Panc1 (cell line): ENCODE measurements around the gene LONP2. TPM values are rescaled to one million over a fixed set of nuclear protein-coding genes. Genes with fewer than 3 reads are reported as not detected.

Experiments
- ATAC-seq: fragments of 200-7000 bp; cut with Tn5 transposase; 2 replicates; pipeline ENCODE4 v1.9.1; 2020; ENCODE audit warnings: mild to moderate bottlenecking, moderate library complexity
- BruUV-seq: library from RNA; stranded (reverse); fragments of 400-500 nt; replicated peaks from 2 replicates; lab custom pipeline; 2021; lab: Mats Ljungman, UMichigan
- CTCF ChIA-PET: fragments of 300-600 bp; sonication (Branson Sonifier 250); formaldehyde crosslinking; loops from one replicate; lab custom pipeline; 2022; ENCODE audit warnings: antibody characterized with exemption; lab: Charles Lee
- POLR2A ChIA-PET: fragments of 300-600 bp; sonication (Branson Sonifier 250); formaldehyde crosslinking; loops from one replicate; lab custom pipeline; 2022; ENCODE audit warnings: antibody characterized with exemption; lab: Charles Lee
- DNase-seq: peaks from one replicate; pipeline ENCODE4 v3.0.0-alpha.2; 2010; ENCODE audit warnings: low read depth, low spot score
- H3K27ac ChIP-seq: 2 replicates; pipeline ENCODE4 v1.5.1; 2011; ENCODE audit warnings: mild to moderate bottlenecking, low read length, inconsistent platforms
- H3K27me3 ChIP-seq: fragments of 200-500 bp; sonication (Bioruptor generic); 2 replicates; pipeline ENCODE4 v1.6.0; 2014; ENCODE audit warnings: low read length, inconsistent platforms; ENCODE audit not compliant: control insufficient read depth, insufficient read depth
- H3K36me3 ChIP-seq: fragments of 200-500 bp; sonication (Bioruptor generic); 2 replicates; pipeline ENCODE4 v1.5.1; 2014; ENCODE audit warnings: inconsistent platforms, mild to moderate bottlenecking, low read length, moderate library complexity; ENCODE audit not compliant: control insufficient read depth, insufficient read depth
- H3K4me1 ChIP-seq: 2 replicates; pipeline ENCODE4 v1.5.1; 2011; ENCODE audit warnings: inconsistent platforms, mild to moderate bottlenecking, low read length, moderate library complexity; ENCODE audit not compliant: control insufficient read depth, insufficient read depth
- H3K4me3 ChIP-seq, 2 experiments: 2 replicates each; pipeline ENCODE4 v1.5.1; 2011 to 2012; ENCODE audit warnings: low read depth in 2 of 2, low read length in 2 of 2, mild to moderate bottlenecking in 2 of 2, inconsistent platforms in 1 of 2, moderate library complexity in 1 of 2
- H3K9me3 ChIP-seq: fragments of 200-500 bp; sonication (Bioruptor generic); 2 replicates; pipeline ENCODE4 v1.5.1; 2014; ENCODE audit warnings: low read depth, mild to moderate bottlenecking, inconsistent platforms, low read length, moderate library complexity; ENCODE audit not compliant: control insufficient read depth, insufficient read depth
- CTCF ChIP-seq: fragments of 450-650 bp; IDR thresholded peaks from 2 replicates; pipeline ENCODE4 v1.5.1; 2017; ENCODE audit warnings: mild to moderate bottlenecking
- POLR2AphosphoS5 ChIP-seq: IDR thresholded peaks from 2 replicates; pipeline ENCODE4 v1.6.1; 2012; ENCODE audit warnings: mild to moderate bottlenecking, low read depth, low read length, moderate library complexity
- SIN3A ChIP-seq: IDR thresholded peaks from 2 replicates; pipeline ENCODE4 v1.6.1; 2012; ENCODE audit warnings: low read depth, mild to moderate bottlenecking, low read length, moderate library complexity, borderline replicate concordance; ENCODE audit not compliant: insufficient read depth
- TCF7L2 ChIP-seq: IDR thresholded peaks from 2 replicates; pipeline ENCODE4 v1.6.1; 2011; ENCODE audit warnings: mild to moderate bottlenecking, low read depth, low read length, inconsistent platforms
- in situ Hi-C: cut with HindIII; loops from 2 replicates; pipeline ENCODE4 v1.10.0; 2016; ENCODE audit warnings: low sequenced_read_pairs, low pct_unique_long_range_greater_than_20kb
- intact Hi-C: fragments of 100-400 bp; cut with micrococcal nuclease; formaldehyde crosslinking; loops from one replicate; pipeline ENCODE4 v1.10.0; 2022; ENCODE audit not compliant: unreplicated experiment
- total RNA-seq: library from RNA; stranded (reverse); gene quantifications from one replicate; pipeline ENCODE4 v1.2.1, GENCODE V29; 2021; ENCODE audit not compliant: unreplicated experiment
- TF ChIP-seq, protein P1 (sequence below), 2 experiments: IDR thresholded peaks; 2 replicates each; pipeline ENCODE4 v1.6.1; 2011 to 2012; ENCODE audit warnings: low read depth in 2 of 2, control low read depth in 1 of 2, low read length in 1 of 2, mild to moderate bottlenecking in 1 of 2, moderate library complexity in 1 of 2; ENCODE audit not compliant: insufficient read depth in 1 of 2

Gene LONP2
- total RNA-seq, 1 experiment from 2014 or later: 22.9 TPM

DNA sequence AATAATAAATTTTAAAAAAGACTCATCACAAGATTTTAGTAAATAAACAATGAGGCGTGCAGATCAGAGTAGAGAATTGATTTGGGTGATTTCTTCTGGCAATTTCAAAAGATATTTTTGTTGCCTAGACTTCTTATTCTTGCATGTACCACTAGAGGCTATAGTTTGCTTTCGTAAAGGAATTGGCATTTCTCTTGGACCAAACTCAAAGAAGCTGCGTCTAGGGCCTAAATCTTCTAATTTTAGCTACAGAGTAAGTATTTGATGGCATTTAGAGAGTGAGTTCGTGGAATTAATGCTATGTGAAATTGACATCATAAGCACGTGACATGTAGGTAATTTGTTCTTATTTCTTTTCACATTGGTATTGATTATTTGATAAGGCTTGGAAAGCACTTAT, 27.6 kb downstream of the LONP2 start:
- no peaks in the 10 kb centered on the region for H3K4me1 ChIP-seq
- ATAC-seq: no peak
- intact Hi-C loops: no loop called here
- no peak for DNase-seq
- peaks cover 5% of the 10 kb centered on the region for H3K36me3 ChIP-seq
- no TSS peak for BruUV-seq
- H3K27ac ChIP-seq: no peak overlapping the region
- in situ Hi-C loops: no loop called here
- ChIA-PET CTCF (no interaction called here), POLR2A (no interaction called here)
- H3K4me3 ChIP-seq: no peak overlapping the region
- TF ChIP-seq POLR2AphosphoS5: no peak
- no peak for TF ChIP-seq TCF7L2
- no peak for TF ChIP-seq SIN3A
- TF ChIP-seq, protein P1, sequence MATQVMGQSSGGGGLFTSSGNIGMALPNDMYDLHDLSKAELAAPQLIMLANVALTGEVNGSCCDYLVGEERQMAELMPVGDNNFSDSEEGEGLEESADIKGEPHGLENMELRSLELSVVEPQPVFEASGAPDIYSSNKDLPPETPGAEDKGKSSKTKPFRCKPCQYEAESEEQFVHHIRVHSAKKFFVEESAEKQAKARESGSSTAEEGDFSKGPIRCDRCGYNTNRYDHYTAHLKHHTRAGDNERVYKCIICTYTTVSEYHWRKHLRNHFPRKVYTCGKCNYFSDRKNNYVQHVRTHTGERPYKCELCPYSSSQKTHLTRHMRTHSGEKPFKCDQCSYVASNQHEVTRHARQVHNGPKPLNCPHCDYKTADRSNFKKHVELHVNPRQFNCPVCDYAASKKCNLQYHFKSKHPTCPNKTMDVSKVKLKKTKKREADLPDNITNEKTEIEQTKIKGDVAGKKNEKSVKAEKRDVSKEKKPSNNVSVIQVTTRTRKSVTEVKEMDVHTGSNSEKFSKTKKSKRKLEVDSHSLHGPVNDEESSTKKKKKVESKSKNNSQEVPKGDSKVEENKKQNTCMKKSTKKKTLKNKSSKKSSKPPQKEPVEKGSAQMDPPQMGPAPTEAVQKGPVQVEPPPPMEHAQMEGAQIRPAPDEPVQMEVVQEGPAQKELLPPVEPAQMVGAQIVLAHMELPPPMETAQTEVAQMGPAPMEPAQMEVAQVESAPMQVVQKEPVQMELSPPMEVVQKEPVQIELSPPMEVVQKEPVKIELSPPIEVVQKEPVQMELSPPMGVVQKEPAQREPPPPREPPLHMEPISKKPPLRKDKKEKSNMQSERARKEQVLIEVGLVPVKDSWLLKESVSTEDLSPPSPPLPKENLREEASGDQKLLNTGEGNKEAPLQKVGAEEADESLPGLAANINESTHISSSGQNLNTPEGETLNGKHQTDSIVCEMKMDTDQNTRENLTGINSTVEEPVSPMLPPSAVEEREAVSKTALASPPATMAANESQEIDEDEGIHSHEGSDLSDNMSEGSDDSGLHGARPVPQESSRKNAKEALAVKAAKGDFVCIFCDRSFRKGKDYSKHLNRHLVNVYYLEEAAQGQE (IDR thresholded peaks at IDR 0.05; ENCODE audit: insufficient read depth in 1 of 2, low read depth in 2 of 2, low read length in 1 of 2): no peak
- no peak for TF ChIP-seq CTCF
- no peaks in the 10 kb centered on the region for H3K9me3 ChIP-seq
- H3K27me3 ChIP-seq: no peaks in the 10 kb centered on the region

GRCh38 chr16:48272837-48273421, 28.8 kb downstream of the LONP2 start:
- intact Hi-C loops (no loop called here), in situ Hi-C loops (no loop called here)
- TF ChIP-seq TCF7L2: no peak
- TF ChIP-seq, protein P1 (IDR thresholded peaks at IDR 0.05; ENCODE audit: insufficient read depth in 1 of 2, low read depth in 2 of 2, low read length in 1 of 2): no peak
- TF ChIP-seq SIN3A: no peak
- no peak for TF ChIP-seq CTCF
- no peak for TF ChIP-seq POLR2AphosphoS5
- Histone ChIP-seq H3K36me3 (peaks cover 5% of the 10 kb centered on the region), H3K4me3 (no peak overlapping the region), H3K27me3 (no peaks in the 10 kb centered on the region), H3K4me1 (no peaks in the 10 kb centered on the region), H3K27ac (no peak overlapping the region), H3K9me3 (no peaks in the 10 kb centered on the region)
- ChIA-PET CTCF (no interaction called here), POLR2A (no interaction called here)
- BruUV-seq: no TSS peak
- DNase-seq (no peak), ATAC-seq (no peak)
